NCI-H446 treated with DMSO at 0.1 percent for 48 hours (cell line): ENCODE measurements around the gene SH3PXD2A.
"Not testable (repeated sequence)": the region's sequence is repeated elsewhere in the genome, so short reads cannot be mapped to it uniquely, and the experiment has no call there.

Experiments
- DNase-seq: peaks from one replicate; lab custom pipeline; 2025; lab: John Stamatoyannopoulos, UW

Gene SH3PXD2A

DNA sequence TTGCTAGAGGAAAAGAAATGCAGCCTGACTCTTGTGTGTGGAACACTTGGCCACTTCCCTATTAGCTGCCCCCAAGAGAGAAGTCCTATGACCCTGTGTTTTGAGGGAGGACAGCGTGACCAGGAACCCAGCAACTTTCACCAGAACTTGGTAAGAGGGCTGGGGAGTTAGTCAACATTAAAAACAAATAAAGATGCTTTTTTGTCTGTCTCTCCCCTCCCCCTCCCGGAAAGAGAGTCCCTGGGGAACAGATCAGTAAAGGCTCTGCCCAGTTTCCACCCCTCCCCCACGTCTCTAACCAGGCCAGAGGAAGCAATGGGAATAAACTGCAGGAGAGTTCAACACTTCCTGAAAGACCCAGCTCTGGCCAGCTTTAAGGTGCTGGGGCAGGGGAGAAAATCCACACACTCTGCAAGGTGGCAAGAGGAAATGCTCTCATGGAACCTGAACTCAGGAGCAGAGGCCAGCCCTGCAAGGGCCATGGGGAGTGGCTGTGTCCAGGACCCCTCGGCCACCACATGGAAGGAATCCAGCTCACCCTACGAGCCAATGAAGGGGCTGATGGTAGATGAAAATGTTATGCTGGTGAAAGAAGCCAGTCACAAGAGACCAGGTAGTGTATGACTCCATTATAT, 21.5 kb downstream of the SH3PXD2A start:
- DNase-seq: no peak

DNA sequence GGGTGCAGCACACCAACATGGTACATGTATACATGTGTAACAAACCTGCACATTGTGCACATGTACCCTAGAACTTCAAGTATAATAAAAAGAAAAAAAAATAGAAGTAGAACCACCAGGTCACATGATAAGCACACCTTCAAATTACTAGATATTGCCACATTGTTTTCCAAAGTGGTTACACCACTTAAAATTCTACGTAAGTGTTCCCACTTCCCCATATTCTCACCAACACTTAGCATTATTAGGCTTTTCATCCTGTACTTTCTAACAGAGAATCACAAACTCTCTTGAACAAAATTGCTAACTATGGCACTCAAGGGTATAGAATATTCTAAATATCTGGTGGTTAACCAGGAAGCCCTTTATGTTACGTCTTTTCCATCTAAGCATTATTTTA, 22.6 kb downstream of the SH3PXD2A start:
- no peak for DNase-seq

DNA sequence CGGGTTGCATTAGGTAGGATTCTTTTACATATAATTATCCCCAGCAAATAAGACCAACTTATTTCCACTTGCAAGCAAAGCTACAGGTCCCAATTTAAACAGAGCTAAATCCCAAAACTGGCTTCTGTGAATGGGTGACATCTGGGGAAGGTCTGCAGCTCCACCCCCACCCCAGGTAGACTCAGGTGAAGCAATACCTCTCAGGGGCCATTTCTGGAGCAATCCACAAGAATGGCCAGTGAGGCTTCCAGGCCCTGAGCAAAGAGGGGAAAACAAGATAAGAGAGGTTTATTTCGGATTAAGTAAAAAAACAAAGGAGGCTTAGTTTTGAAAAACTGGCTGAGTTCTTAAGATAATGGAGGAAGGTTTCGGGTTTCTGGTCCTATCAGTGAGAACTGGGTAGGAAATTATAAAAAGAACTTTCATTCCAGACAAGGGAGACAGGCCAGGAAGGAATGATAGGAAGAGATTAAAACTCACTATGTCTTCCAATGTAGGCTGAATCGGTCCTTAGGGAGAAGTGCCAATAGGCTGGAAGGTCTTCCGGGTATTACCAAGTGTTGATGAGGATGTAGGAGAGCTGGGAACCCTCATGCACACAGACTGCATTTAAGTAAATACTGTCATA, 25.4 kb downstream of the SH3PXD2A start:
- no peak for DNase-seq

DNA sequence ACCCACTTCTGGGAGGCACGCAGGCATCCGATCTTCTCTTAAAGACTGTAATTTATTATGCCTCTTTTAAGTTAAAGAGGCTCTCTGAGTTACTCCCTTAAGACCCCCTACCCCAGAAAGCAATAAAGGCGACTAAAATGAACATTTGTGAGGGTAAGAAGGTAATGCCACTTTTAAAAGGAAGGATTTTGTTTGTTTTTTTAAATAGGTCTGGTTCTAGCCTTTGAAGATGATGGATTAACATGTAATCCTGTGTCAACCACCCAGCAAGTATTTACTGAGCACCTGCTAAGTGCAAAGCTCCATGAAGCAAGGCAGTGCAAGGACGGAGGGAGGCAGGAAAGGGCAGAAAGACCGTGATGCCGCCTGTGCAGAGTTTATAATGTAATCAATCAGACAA, 26.1 kb downstream of the SH3PXD2A start:
- no peak for DNase-seq

DNA sequence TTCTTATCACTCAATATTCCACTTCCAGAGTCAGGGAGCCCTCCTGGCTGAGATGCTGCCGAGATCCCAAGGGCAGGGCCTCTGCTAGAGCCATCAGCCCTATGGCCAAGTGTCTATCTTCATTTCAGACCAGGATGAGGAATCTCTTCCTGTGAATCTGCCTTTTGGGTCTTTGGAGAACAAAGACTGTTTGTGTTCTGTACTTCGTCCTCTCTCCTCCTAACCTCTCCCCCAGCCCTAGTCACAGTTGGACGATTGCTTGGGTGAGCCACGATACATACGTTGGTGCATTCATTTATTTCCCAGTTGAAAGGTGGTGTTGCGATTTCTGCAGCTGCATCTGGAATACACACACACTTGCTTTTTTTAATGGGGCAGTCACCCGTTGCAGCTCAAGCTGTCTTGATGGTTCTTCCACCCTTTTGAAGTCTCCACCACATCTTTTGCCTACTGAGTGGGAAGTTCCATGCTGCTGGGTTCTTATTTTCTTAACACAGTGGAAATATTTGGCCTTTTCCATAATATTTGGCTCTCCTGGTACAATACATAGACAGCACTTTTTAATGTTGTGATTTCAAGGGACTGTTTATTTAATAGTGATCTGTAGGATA, 26.7 kb downstream of the SH3PXD2A start:
- no peak for DNase-seq

DNA sequence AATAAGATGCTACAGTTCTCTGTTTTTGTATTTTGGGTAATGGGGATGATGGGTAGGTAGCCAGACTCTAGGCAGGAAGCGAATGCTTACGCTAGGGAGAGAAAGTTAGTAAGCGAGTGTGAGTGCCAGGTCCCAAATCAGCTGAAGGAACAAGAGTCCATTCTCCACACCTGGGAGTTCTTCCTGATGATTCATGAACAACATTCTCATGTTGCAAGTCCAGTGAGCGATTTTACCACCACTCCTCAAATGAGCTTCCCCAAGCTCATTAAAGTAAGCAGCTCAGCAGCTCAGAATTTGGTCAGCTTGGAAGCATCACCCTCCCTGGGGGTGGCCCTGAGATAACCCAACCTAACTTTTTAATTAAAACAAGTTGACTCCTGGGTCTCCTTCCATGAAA, 27.3 kb downstream of the SH3PXD2A start:
- DNase-seq: no peak

DNA sequence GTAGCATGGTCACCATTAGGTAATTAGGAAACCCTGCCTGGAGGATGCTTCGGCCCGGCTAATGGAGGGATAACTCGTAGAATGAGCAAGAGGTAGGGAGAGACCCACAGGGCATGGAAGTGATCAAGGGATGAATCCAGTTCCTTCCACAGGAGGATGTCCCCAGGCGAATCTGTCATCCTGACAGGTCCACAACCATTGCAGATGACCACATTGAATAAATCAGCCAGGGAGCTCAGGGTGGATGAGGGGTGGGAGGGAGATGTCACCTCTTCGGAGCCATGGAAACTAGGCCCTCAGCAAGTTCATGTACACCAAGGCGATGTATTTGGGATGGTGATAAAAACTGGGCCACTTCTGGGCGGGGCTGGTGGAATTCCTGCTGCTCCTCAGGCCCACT, 28.5 kb downstream of the SH3PXD2A start:
- DNase-seq: no peak

DNA sequence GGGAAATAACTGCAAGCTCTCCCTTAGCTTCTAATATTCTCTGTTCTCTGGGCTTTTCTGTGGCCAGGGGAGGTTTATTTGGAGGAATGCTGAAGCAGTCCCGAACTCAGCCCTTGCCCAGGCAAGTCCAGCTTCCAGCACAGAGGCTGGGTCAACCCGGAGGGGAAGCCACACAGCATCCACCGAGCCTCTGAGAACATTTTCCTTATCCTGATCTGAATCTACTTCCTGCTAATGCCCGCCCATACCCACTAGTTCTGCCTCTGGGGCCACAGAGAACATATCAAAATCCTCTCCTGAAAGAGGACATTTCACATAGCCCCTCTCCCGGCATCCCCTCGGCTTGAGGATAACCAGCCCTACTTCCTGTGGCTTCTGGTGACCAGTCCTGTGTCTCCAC, 31.1 kb downstream of the SH3PXD2A start:
- no peak for DNase-seq

DNA sequence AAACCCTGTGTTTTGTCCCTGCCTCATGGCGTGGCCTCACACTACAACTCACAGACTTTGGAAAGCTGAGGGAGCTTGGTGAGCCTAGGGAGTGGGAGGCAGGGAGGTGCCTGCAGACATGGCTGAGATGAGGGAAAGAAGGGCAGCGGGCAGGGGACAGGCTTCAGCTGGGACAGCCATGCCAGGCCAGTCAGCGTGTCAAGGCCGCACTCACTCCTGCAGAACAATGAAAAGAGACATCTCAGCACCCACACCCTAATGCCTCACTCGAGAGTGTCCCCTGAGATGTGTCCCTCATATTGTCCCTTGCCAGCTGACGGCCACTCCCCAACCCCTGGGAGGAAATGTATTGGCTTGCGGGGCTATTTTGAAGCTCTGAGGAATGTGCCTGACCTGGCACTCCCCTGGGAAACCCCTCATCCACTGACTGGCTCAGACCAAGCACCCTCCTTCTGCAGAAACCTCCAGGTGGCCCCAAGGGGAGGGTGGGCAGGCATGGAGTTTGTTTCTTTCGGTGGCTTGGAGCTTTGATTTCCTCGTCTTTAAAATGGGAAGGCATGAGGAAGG, 31.6 kb downstream of the SH3PXD2A start:
- DNase-seq: no peak

DNA sequence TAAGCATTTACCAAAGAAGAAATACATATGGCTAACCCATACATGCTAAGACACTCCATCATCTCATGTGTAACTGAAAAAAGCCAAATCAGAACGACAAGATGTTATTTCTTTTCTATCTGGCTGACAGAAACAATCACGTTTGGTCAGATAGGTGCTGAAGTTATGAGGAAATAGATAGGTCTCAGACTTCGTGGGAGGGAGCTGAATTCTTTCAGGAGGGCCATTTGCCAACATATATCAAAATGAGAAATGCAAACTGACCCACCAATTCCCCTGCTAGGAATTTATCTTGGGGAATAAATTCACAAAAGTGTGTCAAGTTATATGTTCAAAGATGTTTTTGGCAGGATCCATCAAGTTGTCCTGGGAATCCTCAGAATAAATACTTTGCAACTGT, 32.6 kb downstream of the SH3PXD2A start:
- no peak for DNase-seq

DNA sequence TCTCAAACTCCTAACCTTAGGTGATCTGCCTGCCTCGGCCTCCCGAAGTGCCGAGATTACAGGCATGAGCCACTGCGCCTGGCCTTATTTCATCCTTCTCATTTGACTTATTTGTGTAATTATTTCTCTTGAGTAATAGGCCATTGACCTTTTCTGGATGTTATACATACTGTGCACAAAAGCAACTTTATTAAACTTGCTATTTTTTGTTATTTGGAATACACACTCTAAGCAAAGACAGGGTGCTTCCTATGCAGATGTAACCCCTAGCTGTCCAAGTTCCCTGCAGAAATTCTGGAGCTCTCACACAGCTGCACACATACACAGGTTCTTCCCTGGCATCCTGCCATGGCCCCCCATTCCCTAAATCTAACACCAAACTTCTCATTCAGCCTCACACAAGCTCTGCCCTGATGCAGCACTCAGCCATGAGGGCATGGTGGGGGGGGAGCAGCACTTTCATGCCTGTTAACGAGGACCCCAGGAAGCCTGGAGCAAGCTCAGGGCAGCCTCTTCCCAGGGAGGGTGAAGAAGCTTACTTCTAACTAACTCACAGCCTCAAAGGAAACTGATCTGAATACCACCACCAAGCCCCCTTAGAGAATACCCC, 33.2 kb downstream of the SH3PXD2A start:
- no peak for DNase-seq

DNA sequence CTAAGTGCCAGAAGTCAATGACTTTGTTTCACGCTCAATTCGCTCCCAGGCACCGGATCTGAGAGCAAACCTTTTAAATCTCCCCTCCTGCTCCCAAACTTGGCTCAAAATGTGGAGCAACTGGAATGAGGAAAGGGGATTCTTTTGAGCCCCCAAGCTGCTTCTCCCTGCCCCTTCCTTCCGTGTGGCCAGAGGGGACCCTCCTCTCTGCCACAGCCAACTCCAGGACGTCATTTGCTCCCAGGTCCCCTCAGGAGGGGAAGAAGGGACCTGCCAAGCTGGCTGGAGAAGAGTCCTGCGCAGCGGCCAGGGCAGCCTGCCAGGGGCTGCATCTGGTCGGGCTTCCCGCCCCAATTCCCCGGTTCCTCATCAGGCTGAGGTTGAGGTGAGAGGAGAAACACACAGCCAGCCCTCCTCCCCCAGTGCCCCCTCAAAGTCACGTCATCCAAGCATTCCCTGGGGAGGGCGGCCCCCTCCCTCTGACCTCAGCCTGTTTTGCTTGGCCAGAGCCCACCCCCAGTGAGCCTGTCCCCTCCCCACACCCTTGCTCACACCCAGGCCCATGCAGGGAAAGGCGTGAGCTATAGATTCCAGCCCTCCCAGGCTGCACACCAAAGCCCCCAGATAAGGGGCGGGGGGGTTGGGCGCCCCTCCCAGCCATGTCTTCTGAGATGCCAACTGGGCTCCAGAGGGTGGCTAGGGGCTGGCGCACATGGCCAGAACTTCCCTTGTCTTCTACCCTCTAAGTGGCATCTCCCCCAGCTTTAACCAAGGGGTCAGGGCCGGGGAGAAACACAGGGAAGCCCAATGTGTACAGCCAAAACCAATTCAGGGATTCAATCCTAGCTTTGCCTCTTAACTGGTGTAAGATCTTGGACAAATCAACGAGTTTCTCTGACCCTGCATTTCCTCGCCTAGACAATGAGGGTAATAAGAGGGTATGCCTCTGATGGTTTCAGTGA, 35.0 kb downstream of the SH3PXD2A start:
- peak; percentile 77 for DNase-seq

DNA sequence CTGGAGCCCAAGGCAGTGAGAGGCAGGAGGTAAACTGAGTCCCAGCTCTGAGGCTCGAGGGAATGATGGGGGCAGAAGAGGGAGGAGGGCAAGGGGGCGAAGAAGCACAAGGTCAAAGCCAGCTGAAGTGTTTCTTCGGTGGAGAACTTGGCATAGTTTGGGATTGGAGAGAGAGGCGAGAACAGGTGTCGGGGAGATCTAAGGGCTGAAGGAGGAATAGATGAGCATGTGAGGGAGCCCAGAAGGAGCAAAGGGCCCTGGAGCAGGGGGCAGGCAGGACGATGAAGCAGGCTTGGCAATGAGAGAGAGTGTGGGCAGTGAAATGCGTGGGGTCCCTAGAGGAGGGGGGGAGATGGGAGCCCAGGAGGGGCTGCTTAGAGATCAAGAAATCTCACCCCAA, 35.9 kb downstream of the SH3PXD2A start:
- DNase-seq: no peak

DNA sequence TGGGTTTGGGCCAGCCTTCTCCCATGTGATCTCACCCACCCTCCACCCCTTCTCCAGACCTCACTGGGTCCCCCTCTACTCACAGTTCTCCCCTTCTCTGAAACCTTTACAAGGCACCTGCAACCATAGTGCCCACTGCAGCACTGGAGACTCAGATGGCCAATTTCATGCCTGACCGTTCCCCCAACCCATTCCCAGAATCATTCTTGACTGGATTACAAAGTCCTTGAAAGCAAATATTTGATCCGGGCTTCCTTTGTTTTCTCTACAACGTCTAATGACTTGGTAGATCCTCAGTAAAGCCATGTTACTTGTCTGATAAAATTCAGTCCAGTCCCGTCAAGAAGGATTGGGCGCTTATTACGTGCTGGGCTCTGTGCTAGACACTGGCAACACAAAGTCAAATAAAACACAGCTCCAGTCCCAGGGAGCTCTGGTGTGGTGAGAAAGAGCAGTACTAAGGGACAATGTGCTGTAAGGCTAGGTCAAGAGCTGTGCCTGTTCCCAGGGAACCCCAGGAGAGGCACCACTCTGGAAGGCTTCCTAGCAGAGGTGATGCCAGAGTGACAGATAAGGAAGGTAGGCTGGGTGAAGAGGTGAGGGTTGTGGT, 36.5 kb downstream of the SH3PXD2A start:
- no peak for DNase-seq

DNA sequence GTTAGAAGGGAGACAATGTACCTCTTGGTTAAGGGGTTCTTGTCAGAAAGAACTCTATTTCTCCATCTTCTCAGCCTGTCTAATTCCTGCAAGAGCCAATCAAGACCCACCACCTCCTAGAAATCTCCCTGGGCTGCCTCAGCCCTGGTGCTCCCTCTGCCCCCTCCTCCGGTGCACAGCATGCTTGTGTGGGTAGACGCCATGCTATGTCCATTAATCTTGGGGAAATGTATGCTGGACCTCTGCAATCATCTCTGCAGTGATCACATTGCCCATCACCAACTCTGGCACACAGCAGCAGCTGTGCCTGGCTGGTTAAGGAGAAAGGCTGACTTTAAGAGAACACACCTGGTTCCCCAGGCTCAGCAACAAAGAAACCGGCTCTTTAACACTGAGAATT, 37.3 kb downstream of the SH3PXD2A start:
- no peak for DNase-seq

DNA sequence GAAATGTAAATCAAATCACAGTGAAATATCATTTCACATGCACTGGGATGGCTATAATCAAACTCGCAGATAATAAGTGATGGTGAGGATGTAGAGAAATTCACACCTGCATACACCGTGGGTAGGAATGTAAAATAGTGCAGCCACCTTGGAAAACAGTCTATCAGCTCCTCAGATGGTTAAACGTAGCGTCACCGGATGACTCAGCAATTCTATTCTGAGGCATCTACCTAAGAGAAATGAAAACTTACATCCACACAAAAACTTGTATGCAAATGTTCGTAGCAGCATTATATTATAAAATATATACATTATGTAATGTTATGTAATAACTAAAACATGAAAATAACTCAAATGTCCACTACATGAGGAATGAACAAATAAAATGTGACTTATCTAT, 38.9 kb downstream of the SH3PXD2A start:
- no peak for DNase-seq

DNA sequence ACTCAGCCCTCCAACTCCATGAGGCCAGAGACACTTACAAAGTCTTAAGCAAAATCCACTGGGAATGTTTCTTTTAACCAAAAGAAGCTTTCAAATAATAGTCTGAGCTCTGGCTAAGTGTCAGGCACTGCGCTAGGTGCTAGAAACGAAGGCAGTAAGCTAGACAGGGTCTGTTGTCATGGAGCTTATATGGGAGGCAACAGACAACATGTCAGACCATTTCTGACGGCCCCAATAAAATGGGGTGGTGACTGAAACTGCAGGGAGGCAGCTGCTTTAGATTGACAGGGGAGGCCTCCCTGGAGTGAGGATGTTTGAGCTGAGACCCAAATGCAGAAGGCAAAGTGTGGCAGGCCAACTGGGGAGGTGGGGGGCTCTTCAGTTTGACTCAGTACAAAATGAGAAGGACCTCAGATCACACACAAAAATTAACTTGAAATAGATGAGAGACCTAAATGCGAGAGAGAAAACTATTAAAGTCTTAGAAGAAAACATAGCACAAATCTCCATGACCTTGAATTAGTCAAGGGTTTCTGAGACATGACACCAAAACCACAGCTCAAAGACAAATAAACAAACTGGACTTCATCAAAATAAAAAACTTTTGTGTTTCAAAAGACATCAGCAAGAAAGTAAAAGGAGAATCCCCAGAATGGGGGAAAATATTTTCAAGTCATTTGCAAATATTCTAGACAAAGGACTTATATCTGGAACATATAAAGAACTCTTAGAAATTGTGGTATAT, 40.6 kb downstream of the SH3PXD2A start:
- no peak for DNase-seq

DNA sequence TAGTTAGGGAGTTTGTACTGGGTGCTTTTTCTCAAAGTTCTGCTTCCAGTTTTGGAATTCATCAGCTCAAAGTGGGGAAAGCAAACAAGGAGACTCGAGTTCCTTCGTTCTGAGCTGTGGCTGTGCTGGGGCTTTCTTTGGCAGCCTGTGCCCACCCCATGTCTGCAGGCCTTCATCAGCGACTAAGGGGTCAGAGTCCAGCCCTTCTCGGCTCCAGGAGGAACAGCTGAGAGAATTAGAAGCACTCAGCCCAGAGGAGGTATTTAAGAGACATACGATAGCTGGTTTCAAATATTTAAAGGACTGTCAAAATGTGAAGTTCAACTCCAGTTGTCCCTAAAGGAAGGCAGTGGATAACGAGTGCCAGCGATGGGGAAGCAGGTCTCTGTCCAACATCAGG, 41.3 kb downstream of the SH3PXD2A start:
- no peak for DNase-seq

DNA sequence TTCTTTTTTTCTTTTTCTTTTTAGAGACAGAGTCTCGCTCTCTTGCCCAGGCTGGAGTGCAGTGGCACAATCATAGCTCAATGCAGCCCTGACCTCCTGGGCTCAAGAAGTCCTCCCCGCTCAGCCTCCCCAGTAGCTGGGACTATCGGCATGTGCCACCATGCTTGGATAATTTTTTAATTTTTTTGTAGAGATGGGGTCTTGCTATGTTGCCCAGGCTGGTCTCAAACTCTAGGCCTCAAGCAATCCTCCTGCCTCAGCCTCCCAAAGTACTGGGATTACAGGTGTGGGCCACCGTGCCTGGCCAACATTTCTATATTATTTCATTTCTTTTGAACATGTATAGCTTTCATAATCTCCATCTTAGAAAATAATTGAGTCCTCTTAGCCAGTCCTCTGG, 42.1 kb downstream of the SH3PXD2A start:
- not testable (repeated sequence) for DNase-seq

DNA sequence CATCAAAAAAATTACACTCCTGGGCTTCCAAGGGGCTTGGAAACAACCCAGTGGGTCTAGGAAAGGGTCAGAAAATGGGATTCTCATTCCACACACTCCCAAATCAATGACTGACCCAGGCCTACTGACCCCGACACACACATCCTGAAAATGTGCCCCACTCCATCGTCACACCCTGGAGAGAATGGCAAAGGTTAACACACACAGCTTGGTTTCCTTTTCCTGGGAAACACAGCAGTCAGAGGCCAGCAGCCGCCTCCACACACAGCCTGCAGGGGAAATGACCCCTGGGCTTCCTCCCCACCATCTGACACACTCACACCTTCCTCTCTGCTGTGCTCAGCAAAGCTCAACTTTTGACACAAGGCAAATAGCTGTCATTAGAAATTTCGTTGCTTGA, 42.9 kb downstream of the SH3PXD2A start:
- no peak for DNase-seq

DNA sequence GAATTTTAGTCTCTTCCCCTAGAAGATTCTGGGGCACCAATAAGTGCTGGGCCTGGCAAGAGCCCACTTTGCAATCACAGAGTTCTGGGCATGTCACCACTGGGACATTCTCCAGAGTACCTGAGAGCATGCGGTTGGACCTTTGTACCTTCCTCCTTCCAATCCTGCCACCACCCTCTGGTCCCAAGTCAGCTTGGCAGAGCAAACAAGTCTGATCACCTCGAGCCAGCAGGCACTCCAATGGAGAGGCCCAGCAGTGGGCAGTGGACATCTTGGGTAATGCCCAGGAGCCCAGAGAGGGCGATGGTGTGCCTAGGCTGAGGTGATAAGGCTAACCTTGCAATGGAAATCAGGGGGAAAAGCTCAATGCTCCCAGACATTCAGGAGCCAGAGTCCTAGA, 43.4 kb downstream of the SH3PXD2A start:
- no peak for DNase-seq
